ENCODE measurements around the gene TRIM69.

The TRIM69 gene

GRCh38 chr15:44810237-44810636 lies 73.9 kb downstream of the TRIM69 start:
- Histone ChIP-seq H3K36me3 (no peaks in the 10 kb centered on the region), H3K9me3 (no peaks in the 10 kb centered on the region), H3K4me1 (peaks cover 5% of the 10 kb centered on the region; the same call in 1 of the 2 replicates), H3K4me3 (ENCODE audit: low read depth, low read length) (no peak overlapping the region), H3K27me3 (no peaks in the 10 kb centered on the region)
- no peak for TF ChIP-seq CTCF (IDR thresholded peaks at IDR 0.05; ENCODE audit: low read depth, low read length)
- DNase-seq: no peak

- peaks cover 5% of the 10 kb centered on the region; the same call in 1 of the 2 replicates for H3K4me1 ChIP-seq
- no peak for DNase-seq
- no peaks in the 10 kb centered on the region for H3K9me3 ChIP-seq
- H3K4me3 ChIP-seq (ENCODE audit: low read depth, low read length): no peak overlapping the region
- no peaks in the 10 kb centered on the region for H3K27me3 ChIP-seq
- no peak for TF ChIP-seq CTCF (IDR thresholded peaks at IDR 0.05; ENCODE audit: low read depth, low read length)
- no peaks in the 10 kb centered on the region for H3K36me3 ChIP-seq
Observed at GRCh38 chr15:44811337-44811736, 75.0 kb downstream of the TRIM69 start.

GRCh38 chr15:44812029-44812517 lies 75.7 kb downstream of the TRIM69 start:
- H3K27me3 ChIP-seq: no peaks in the 10 kb centered on the region
- DNase-seq: no peak
- no peak for TF ChIP-seq CTCF (IDR thresholded peaks at IDR 0.05; ENCODE audit: low read depth, low read length)
- H3K4me1 ChIP-seq: peaks cover 5% of the 10 kb centered on the region; the same call in 1 of the 2 replicates
- H3K4me3 ChIP-seq (ENCODE audit: low read depth, low read length): no peak overlapping the region
- no peaks in the 10 kb centered on the region for H3K36me3 ChIP-seq
- H3K9me3 ChIP-seq: no peaks in the 10 kb centered on the region

- no peak for TF ChIP-seq CTCF (IDR thresholded peaks at IDR 0.05; ENCODE audit: low read depth, low read length)
- DNase-seq: no peak
- Histone ChIP-seq H3K36me3 (no peaks in the 10 kb centered on the region), H3K27me3 (no peaks in the 10 kb centered on the region), H3K4me1 (peaks cover 5% of the 10 kb centered on the region; the same call in 1 of the 2 replicates), H3K4me3 (ENCODE audit: low read depth, low read length) (no peak overlapping the region), H3K9me3 (no peaks in the 10 kb centered on the region)
Observed at GRCh38 chr15:44813231-44813630, 76.9 kb downstream of the TRIM69 start.

Measured in BE2C (cell line).